Breast epithelium (tissue), 3 donors: ENCODE data around the gene ZNF282.

Experiments used
- CTCF ChIP-seq, 3 donors: fragments of 450-650 bp; IDR thresholded peaks; one replicate each; pipeline ENCODE4 v1.5.1; 2016 to 2017; ENCODE audit warnings: antibody characterized with exemption in 3 of 3, mild to moderate bottlenecking in 3 of 3, moderate library complexity in 3 of 3
- POLR2A ChIP-seq: fragments of 450-650 bp; IDR thresholded peaks from one replicate; pipeline ENCODE4 v1.6.1; 2016; ENCODE audit warnings: antibody characterized with exemption, mild to moderate bottlenecking, moderate library complexity

GRCh38 chr7:149205690-149206381, 10.5 kb downstream of the ZNF282 start:
- no peak for TF ChIP-seq CTCF (IDR thresholded peaks at IDR 0.05)
- no peak for TF ChIP-seq POLR2A
